ENCODE results near the gene TRPM1.

Gene TRPM1

GRCh38 chr15:31116423-31117030 lies 15.0 kb upstream of the TRPM1 start:
- H4K91ac ChIP-seq (ENCODE audit: low read depth, low read length) = no peak overlapping the region
- H3K4me2 ChIP-seq (ENCODE audit: low read length) = no peak overlapping the region
- H4K8ac ChIP-seq (ENCODE audit: low read depth, low read length) = no peak overlapping the region
- no peak for DNase-seq
- no CpG with 5 or more reads among the region's 6 CpGs for WGBS (ENCODE audit: extremely low coverage, insufficient coverage, insufficient read length)
- H2BK5ac ChIP-seq (ENCODE audit: low read depth, low read length, poor library complexity) = no peak overlapping the region
- no peaks in the 10 kb centered on the region for H3K36me3 ChIP-seq (ENCODE audit: control insufficient read depth in 1 of 2, insufficient read depth in 2 of 2, low read length in 2 of 2)
- H2BK12ac ChIP-seq (ENCODE audit: low read length) = no peak overlapping the region
- no peak overlapping the region for H3K18ac ChIP-seq (ENCODE audit: low read length)
- no peak overlapping the region for H3K14ac ChIP-seq (ENCODE audit: low read length)
- H4K12ac ChIP-seq (ENCODE audit: low read depth, low read length) = no peak overlapping the region
- no peaks in the 10 kb centered on the region for H3K4me1 ChIP-seq (ENCODE audit: control insufficient read depth in 1 of 2, insufficient read depth in 2 of 2, low read length in 2 of 2)
- H3K4ac ChIP-seq (ENCODE audit: low read depth, low read length) = no peak overlapping the region
- H2AK5ac ChIP-seq (ENCODE audit: low read length) = no peak overlapping the region
- no peak overlapping the region for H3K4me3 ChIP-seq (ENCODE audit: low read depth, low read length)
- H3K79me1 ChIP-seq (ENCODE audit: low read length) = no peaks in the 10 kb centered on the region
- H2AFZ ChIP-seq (ENCODE audit: insufficient read depth, low read length, poor library complexity) = no peak overlapping the region
- no peak overlapping the region for H3K9ac ChIP-seq (ENCODE audit: low read length)
- H3K23ac ChIP-seq (ENCODE audit: low read length) = no peak overlapping the region
- H3K9me3 ChIP-seq (ENCODE audit: insufficient read depth, low read depth, low read length) = no peaks in the 10 kb centered on the region
- no peak overlapping the region for H2BK120ac ChIP-seq (ENCODE audit: insufficient read depth, low read length, poor library complexity)
- no peaks in the 10 kb centered on the region for H3K27me3 ChIP-seq (ENCODE audit: insufficient read depth, low read length)
- no peak overlapping the region for H3K27ac ChIP-seq (ENCODE audit: low read depth, low read length)
- no peaks in the 10 kb centered on the region for H3K79me2 ChIP-seq (ENCODE audit: control insufficient read depth, insufficient read depth, low read length, poor library complexity)

GRCh38 chr15:31111091-31111647 lies 9.6 kb upstream of the TRPM1 start:
- no CpG with 5 or more reads among the region's 5 CpGs for WGBS (ENCODE audit: extremely low coverage, insufficient coverage, insufficient read length)
- Histone ChIP-seq H3K4ac (ENCODE audit: low read depth, low read length) (no peak overlapping the region), H4K91ac (ENCODE audit: low read depth, low read length) (no peak overlapping the region), H3K4me1 (ENCODE audit: control insufficient read depth in 1 of 2, insufficient read depth in 2 of 2, low read length in 2 of 2) (no peaks in the 10 kb centered on the region), H2BK12ac (ENCODE audit: low read length) (no peak overlapping the region), H3K27me3 (ENCODE audit: insufficient read depth, low read length) (no peaks in the 10 kb centered on the region), H3K23ac (ENCODE audit: low read length) (no peak overlapping the region), H3K4me2 (ENCODE audit: low read length) (no peak overlapping the region), H3K79me2 (ENCODE audit: control insufficient read depth, insufficient read depth, low read length, poor library complexity) (no peaks in the 10 kb centered on the region), H3K9me3 (ENCODE audit: insufficient read depth, low read depth, low read length) (no peaks in the 10 kb centered on the region), H3K4me3 (ENCODE audit: low read depth, low read length) (no peak overlapping the region), H3K14ac (ENCODE audit: low read length) (no peak overlapping the region), H3K9ac (ENCODE audit: low read length) (no peak overlapping the region), H3K27ac (ENCODE audit: low read depth, low read length) (no peak overlapping the region), H3K18ac (ENCODE audit: low read length) (no peak overlapping the region), H3K79me1 (ENCODE audit: low read length) (no peaks in the 10 kb centered on the region), H2BK5ac (ENCODE audit: low read depth, low read length, poor library complexity) (no peak overlapping the region), H2AK5ac (ENCODE audit: low read length) (no peak overlapping the region), H4K8ac (ENCODE audit: low read depth, low read length) (no peak overlapping the region), H3K36me3 (ENCODE audit: control insufficient read depth in 1 of 2, insufficient read depth in 2 of 2, low read length in 2 of 2) (no peaks in the 10 kb centered on the region), H4K12ac (ENCODE audit: low read depth, low read length) (no peak overlapping the region), H2BK120ac (ENCODE audit: insufficient read depth, low read length, poor library complexity) (no peak overlapping the region), H2AFZ (ENCODE audit: insufficient read depth, low read length, poor library complexity) (no peak overlapping the region)
- no peak for DNase-seq

GRCh38 chr15:31108836-31109235 lies 7.3 kb upstream of the TRPM1 start:
- H3K4me2 ChIP-seq (ENCODE audit: low read length) = no peak overlapping the region
- no peak overlapping the region for H3K4me3 ChIP-seq (ENCODE audit: low read depth, low read length)
- DNase-seq = no peak

GRCh38 chr15:31106495-31107300 lies 5.2 kb upstream of the TRPM1 start:
- H3K27me3 ChIP-seq (ENCODE audit: insufficient read depth, low read length) = no peaks in the 10 kb centered on the region
- DNase-seq = no peak
- no peaks in the 10 kb centered on the region for H3K9me3 ChIP-seq (ENCODE audit: insufficient read depth, low read depth, low read length)
- no peak overlapping the region for H3K4me3 ChIP-seq (ENCODE audit: low read depth, low read length)
- no peak overlapping the region for H3K27ac ChIP-seq (ENCODE audit: low read depth, low read length)
- no peaks in the 10 kb centered on the region for H3K79me2 ChIP-seq (ENCODE audit: control insufficient read depth, insufficient read depth, low read length, poor library complexity)
- no peak overlapping the region for H3K4ac ChIP-seq (ENCODE audit: low read depth, low read length)
- H4K12ac ChIP-seq (ENCODE audit: low read depth, low read length) = no peak overlapping the region
- H2AFZ ChIP-seq (ENCODE audit: insufficient read depth, low read length, poor library complexity) = no peak overlapping the region
- H4K91ac ChIP-seq (ENCODE audit: low read depth, low read length) = no peak overlapping the region
- H3K4me1 ChIP-seq (ENCODE audit: control insufficient read depth in 1 of 2, insufficient read depth in 2 of 2, low read length in 2 of 2) = no peaks in the 10 kb centered on the region
- H2BK5ac ChIP-seq (ENCODE audit: low read depth, low read length, poor library complexity) = no peak overlapping the region
- no peak overlapping the region for H2AK5ac ChIP-seq (ENCODE audit: low read length)
- no peak overlapping the region for H2BK120ac ChIP-seq (ENCODE audit: insufficient read depth, low read length, poor library complexity)
- H3K79me1 ChIP-seq (ENCODE audit: low read length) = no peaks in the 10 kb centered on the region
- no peak overlapping the region for H2BK12ac ChIP-seq (ENCODE audit: low read length)
- no peak overlapping the region for H3K9ac ChIP-seq (ENCODE audit: low read length)
- no CpG with 5 or more reads among the region's 7 CpGs for WGBS (ENCODE audit: extremely low coverage, insufficient coverage, insufficient read length)
- no peak overlapping the region for H4K8ac ChIP-seq (ENCODE audit: low read depth, low read length)
- H3K36me3 ChIP-seq (ENCODE audit: control insufficient read depth in 1 of 2, insufficient read depth in 2 of 2, low read length in 2 of 2) = no peaks in the 10 kb centered on the region
- no peak overlapping the region for H3K23ac ChIP-seq (ENCODE audit: low read length)
- H3K18ac ChIP-seq (ENCODE audit: low read length) = no peak overlapping the region
- H3K14ac ChIP-seq (ENCODE audit: low read length) = no peak overlapping the region
- no peak overlapping the region for H3K4me2 ChIP-seq (ENCODE audit: low read length)

More at GRCh38 chr15:31108836-31109235, 7.3 kb upstream of the TRPM1 start:
- no CpG with 5 or more reads among the region's 4 CpGs for WGBS (ENCODE audit: extremely low coverage, insufficient coverage, insufficient read length)
- H3K79me2 ChIP-seq (ENCODE audit: control insufficient read depth, insufficient read depth, low read length, poor library complexity) = no peaks in the 10 kb centered on the region
- H3K36me3 ChIP-seq (ENCODE audit: control insufficient read depth in 1 of 2, insufficient read depth in 2 of 2, low read length in 2 of 2) = no peaks in the 10 kb centered on the region
- no peak overlapping the region for H4K91ac ChIP-seq (ENCODE audit: low read depth, low read length)
- H3K27ac ChIP-seq (ENCODE audit: low read depth, low read length) = no peak overlapping the region
- no peak overlapping the region for H3K18ac ChIP-seq (ENCODE audit: low read length)
- no peak overlapping the region for H3K23ac ChIP-seq (ENCODE audit: low read length)
- H2AFZ ChIP-seq (ENCODE audit: insufficient read depth, low read length, poor library complexity) = no peak overlapping the region
- no peak overlapping the region for H2BK12ac ChIP-seq (ENCODE audit: low read length)
- no peak overlapping the region for H2AK5ac ChIP-seq (ENCODE audit: low read length)
- H3K9ac ChIP-seq (ENCODE audit: low read length) = no peak overlapping the region
- no peak overlapping the region for H4K12ac ChIP-seq (ENCODE audit: low read depth, low read length)
- no peak overlapping the region for H3K14ac ChIP-seq (ENCODE audit: low read length)
- H2BK5ac ChIP-seq (ENCODE audit: low read depth, low read length, poor library complexity) = no peak overlapping the region
- no peak overlapping the region for H2BK120ac ChIP-seq (ENCODE audit: insufficient read depth, low read length, poor library complexity)
- H3K9me3 ChIP-seq (ENCODE audit: insufficient read depth, low read depth, low read length) = no peaks in the 10 kb centered on the region
- H3K27me3 ChIP-seq (ENCODE audit: insufficient read depth, low read length) = no peaks in the 10 kb centered on the region
- H3K4me1 ChIP-seq (ENCODE audit: control insufficient read depth in 1 of 2, insufficient read depth in 2 of 2, low read length in 2 of 2) = no peaks in the 10 kb centered on the region
- no peaks in the 10 kb centered on the region for H3K79me1 ChIP-seq (ENCODE audit: low read length)
- H4K8ac ChIP-seq (ENCODE audit: low read depth, low read length) = no peak overlapping the region
- H3K4ac ChIP-seq (ENCODE audit: low read depth, low read length) = no peak overlapping the region
